LNCaP clone FGC (cell line): ENCODE data around the gene ADAM33.
A peak's percentile ranks its signal among the peaks of the same experiment; 100 is the strongest.

Experiments used
- DNase-seq: peaks from one replicate; pipeline ENCODE4 v3.0.0-alpha.2; 2011; ENCODE audit warnings: low read depth
- H3K4me3 ChIP-seq: 2 replicates; pipeline ENCODE4 v1.5.1; 2011; ENCODE audit warnings: mild to moderate bottlenecking, low read depth, low read length, control low read depth
- TF ChIP-seq, protein P1 (sequence below): IDR thresholded peaks from 2 replicates; pipeline ENCODE4 v1.5.1; 2012; ENCODE audit warnings: mild to moderate bottlenecking; ENCODE audit not compliant: control insufficient read depth, insufficient read depth; ENCODE audit errors: extremely low read depth

ADAM33 gene

DNA sequence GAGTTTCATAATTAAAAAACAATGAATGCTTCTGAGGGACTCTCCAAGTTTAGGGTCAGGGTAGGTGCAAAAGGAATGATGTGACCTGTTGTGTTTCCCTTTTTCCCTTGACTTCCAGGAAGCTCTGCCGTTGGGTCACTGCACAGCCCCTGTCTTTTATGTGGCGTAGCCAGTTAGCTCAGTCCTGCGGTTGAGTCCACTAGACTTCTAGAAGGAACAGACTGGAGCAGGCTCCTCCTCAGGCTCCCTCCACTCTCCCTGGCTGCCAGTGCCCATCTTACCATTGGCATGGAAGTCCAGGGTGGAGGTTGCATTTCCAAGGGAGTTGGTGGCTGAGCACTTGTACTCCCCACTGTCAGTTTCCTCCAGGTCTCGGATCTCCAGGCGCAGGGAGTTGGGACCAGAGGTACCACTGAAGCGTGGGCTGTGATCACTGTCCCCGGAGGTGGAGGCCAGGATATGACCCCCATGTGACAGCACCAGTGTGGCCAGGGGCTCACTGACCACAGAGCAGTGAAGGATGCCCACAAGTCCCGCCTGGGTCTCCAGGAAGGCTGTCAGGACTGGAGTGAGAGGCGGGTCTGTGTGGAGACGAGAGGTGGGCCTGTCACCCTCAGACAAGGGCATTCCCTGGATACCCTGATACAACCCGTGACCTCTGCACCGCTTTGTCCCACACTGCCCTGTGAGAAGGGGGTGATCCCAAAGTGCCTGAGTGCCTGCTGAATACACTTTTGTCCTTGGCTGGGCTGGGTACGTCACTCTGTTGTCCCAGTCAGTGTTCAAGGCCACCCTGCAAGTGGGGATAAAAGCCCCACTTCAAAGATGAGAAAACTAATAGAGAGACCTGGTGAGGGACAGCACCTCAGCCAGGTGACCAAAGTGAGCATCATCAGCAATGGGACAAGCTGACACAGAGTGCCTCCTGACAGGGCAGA, 19.5 kb upstream of the ADAM33 start:
- H3K4me3 ChIP-seq = no peak overlapping the region
- TF ChIP-seq, protein P1, sequence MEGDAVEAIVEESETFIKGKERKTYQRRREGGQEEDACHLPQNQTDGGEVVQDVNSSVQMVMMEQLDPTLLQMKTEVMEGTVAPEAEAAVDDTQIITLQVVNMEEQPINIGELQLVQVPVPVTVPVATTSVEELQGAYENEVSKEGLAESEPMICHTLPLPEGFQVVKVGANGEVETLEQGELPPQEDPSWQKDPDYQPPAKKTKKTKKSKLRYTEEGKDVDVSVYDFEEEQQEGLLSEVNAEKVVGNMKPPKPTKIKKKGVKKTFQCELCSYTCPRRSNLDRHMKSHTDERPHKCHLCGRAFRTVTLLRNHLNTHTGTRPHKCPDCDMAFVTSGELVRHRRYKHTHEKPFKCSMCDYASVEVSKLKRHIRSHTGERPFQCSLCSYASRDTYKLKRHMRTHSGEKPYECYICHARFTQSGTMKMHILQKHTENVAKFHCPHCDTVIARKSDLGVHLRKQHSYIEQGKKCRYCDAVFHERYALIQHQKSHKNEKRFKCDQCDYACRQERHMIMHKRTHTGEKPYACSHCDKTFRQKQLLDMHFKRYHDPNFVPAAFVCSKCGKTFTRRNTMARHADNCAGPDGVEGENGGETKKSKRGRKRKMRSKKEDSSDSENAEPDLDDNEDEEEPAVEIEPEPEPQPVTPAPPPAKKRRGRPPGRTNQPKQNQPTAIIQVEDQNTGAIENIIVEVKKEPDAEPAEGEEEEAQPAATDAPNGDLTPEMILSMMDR = no peak
- no peak for DNase-seq

- TF ChIP-seq, protein P1 = no peak
- no peak overlapping the region for H3K4me3 ChIP-seq
- DNase-seq = no peak
These were observed 17.2 kb upstream of the ADAM33 start for GRCh38 chr20:3699037-3699436.

DNA sequence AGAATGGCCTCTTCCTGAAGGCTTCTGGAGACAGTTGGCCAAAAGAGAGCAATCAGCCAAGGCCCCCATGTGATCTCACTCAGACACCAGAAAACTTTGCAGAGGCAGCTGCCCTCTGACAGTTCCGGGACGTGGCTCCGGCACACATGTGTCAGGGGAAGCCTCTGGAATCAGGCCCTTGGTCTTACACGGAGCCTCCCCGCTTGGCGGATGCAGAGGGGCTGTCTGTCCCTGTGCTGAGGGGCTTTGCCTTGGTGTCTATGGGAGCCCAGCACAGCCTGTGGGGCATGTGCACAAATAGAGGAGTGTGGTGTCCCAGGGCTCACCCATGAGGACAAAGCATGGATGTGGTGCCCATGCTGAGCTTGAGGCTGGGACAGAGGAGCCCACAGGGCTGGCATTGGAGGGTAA, 16.8 kb upstream of the ADAM33 start:
- DNase-seq = no peak
- TF ChIP-seq, protein P1 = no peak
- no peak overlapping the region for H3K4me3 ChIP-seq

GRCh38 chr20:3697588-3698305, 15.9 kb upstream of the ADAM33 start:
- no peak for DNase-seq
- TF ChIP-seq, protein P1 = no peak

GRCh38 chr20:3696745-3697587, 15.2 kb upstream of the ADAM33 start:
- no peak for DNase-seq
- H3K4me3 ChIP-seq = no peak overlapping the region
- TF ChIP-seq, protein P1 = no peak

More at GRCh38 chr20:3697588-3698305, 15.9 kb upstream of the ADAM33 start:
- no peak overlapping the region for H3K4me3 ChIP-seq

GRCh38 chr20:3696200-3696599, 14.4 kb upstream of the ADAM33 start:
- no peak overlapping the region for H3K4me3 ChIP-seq
- TF ChIP-seq, protein P1 = peak; percentile 34
- DNase-seq = no peak
